MG63 (cell line): ENCODE results near the gene ADORA2A. TPM values are rescaled to one million over a fixed set of nuclear protein-coding genes. Genes with fewer than 3 reads are reported as not detected.
A peak's percentile ranks its signal among the peaks of the same experiment; 100 is the strongest.
"Not testable (repeated sequence)": the region's sequence is repeated elsewhere in the genome, so short reads cannot be mapped to it uniquely, and the experiment has no call there.

Source experiments
- DNase-seq: peaks from one replicate; pipeline ENCODE4 v3.0.0-alpha.2; 2020
- H3K27me3 ChIP-seq: fragments of 250-450 bp; sonication (Bioruptor Pico); 2 replicates; pipeline ENCODE4 v1.5.1; 2020; ENCODE audit warnings: mild to moderate bottlenecking, moderate library complexity
- H3K36me3 ChIP-seq: fragments of 250-450 bp; sonication (Bioruptor Pico); 2 replicates; pipeline ENCODE4 v1.5.1; 2020; ENCODE audit warnings: mild to moderate bottlenecking, moderate library complexity
- H3K4me3 ChIP-seq: fragments of 250-450 bp; sonication (Bioruptor Pico); 2 replicates; pipeline ENCODE4 v1.5.1; 2020; ENCODE audit warnings: mild to moderate bottlenecking, moderate library complexity
- H3K9me3 ChIP-seq: fragments of 250-450 bp; sonication (Bioruptor Pico); 2 replicates; pipeline ENCODE4 v1.5.1; 2020; ENCODE audit warnings: mild to moderate bottlenecking, moderate library complexity
- total RNA-seq: library from RNA; depleted of rRNA; stranded (reverse); fragments of >200 nt; shearing (Covaris generic); gene quantifications from 2 replicates; pipeline ENCODE4 v1.2.3, GENCODE V29; 2014; ENCODE audit warnings: low replicate concordance; rRNA removed

Gene ADORA2A
- total RNA-seq, 1 experiment from 2014 or later, result 0.16 TPM

DNA sequence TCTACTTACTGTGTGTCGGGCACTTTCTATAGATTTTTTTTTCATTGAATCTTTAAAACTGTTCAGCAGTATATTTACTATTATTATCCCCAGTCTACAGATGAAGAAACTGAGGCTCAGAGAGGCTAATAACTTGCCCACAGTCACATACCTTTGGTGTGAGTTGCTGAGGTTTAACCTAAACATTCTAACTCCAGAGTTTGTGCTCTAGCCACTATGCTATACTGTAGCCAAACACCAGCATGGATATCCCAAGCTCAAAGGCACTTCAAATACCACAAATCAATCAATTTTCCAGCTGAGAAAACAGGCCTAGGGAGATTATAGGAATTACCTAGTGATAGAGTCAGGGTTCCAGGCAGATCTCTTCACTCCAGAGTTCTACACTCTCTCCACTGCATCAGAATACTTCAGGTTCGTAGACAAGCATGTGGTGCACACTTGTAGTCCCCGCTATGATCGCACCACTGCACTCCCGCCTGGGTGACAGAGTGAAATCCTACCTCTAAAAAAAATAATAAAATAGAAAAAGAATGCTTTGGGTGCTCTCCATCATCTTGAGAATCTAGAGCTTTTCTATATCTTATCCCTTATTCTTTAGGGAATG is 47.4 kb downstream of the ADORA2A start:
- Histone ChIP-seq H3K4me3 (no peak overlapping the region), H3K36me3 (no peaks in the 10 kb centered on the region), H3K9me3 (peaks cover 2% of the 10 kb centered on the region; the same call in 1 of the 2 replicates), H3K27me3 (no peaks in the 10 kb centered on the region)
- DNase-seq, result no peak

DNA sequence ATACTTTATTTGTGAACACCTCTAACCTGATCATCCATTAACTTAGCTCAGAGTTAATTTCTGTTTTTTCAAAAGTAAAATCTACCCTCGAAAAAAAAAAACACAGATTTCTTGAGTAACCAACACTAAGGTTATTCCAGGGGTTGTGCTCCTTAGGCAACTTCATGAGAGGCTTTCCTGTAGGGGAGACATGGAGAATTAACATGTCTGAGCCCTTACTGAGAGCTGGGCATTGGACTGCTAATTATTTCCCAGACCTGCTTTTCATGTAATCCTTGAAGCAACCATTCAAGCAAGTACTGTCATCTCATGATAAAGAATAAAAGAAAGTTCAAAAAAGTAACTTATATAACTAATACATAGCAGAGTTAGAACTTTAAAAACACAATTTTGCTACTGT is 54.2 kb downstream of the ADORA2A start:
- DNase-seq, result no peak
- Histone ChIP-seq H3K27me3 (no peaks in the 10 kb centered on the region), H3K4me3 (no peak overlapping the region), H3K9me3 (no peaks in the 10 kb centered on the region), H3K36me3 (no peaks in the 10 kb centered on the region)

DNA sequence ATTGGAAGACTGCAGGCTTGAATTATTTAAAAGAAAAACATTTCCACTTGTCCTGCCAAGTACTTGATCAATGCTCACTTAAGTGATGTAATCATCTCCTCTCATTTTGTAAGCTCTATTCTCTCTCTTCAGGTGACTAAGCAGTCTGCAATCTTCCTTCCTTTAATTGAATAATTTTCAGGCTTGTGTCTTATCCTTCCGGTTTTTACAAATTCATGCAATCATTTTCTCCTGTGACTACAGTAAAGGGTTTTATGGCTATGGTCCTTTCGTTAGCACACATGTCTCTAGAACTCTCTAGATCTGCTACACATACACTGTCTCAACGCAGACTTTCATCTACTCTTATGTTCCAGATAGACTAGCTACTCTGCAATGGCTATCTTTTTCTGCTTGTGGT is 55.2 kb downstream of the ADORA2A start:
- H3K9me3 ChIP-seq, result no peaks in the 10 kb centered on the region
- no peak for DNase-seq
- no peaks in the 10 kb centered on the region for H3K27me3 ChIP-seq
- no peaks in the 10 kb centered on the region for H3K36me3 ChIP-seq
- no peak overlapping the region for H3K4me3 ChIP-seq

DNA sequence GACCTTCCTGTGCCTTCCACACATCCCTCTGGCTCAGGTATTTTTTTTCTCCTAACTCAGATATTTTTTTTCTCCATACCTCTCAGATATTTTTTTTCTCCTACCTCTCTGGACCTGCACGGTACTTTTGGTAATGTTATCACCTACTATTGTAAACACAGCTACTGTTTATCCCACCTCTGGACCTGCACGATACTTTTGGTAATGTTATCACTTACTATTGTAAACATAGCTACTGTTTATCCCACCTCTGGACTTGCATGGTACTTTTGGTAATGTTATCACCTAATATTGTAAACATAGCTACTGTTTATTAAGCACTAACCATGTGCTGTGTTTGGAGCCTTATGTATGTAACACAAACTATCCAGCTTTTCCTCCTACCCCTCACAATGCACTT is 55.6 kb downstream of the ADORA2A start:
- Histone ChIP-seq H3K9me3 (no peaks in the 10 kb centered on the region), H3K4me3 (no peak overlapping the region), H3K27me3 (no peaks in the 10 kb centered on the region), H3K36me3 (no peaks in the 10 kb centered on the region)
- no peak for DNase-seq

DNA sequence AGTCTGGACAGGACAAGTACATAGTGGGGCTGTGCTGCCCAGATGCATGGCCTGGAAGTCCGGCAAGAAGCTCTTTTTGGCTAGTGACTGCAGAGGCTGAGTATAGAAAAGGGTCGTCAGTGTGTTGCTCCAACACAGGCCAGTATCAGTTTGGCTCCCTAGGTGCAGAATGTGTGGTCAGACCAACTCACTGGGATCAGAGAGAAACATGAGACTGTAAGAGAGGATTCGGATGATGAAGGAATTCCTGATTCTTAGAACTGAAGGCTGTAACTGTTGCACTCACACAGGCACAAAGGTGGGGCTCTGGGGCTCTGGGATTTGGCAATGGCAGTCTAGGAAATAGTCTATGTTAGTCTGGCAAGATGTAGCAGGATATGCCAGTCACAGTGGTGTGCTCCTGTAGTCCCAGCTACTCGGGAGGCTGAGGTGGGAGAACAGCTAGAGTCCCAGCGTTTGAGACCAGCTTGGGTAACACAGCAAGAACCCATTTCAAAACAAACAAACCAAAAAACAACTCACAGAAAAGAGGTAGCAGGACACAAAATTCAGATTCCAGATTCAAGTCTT is 56.7 kb downstream of the ADORA2A start:
- Histone ChIP-seq H3K9me3 (no peaks in the 10 kb centered on the region), H3K4me3 (no peak overlapping the region), H3K27me3 (no peaks in the 10 kb centered on the region), H3K36me3 (no peaks in the 10 kb centered on the region)
- no peak for DNase-seq

DNA sequence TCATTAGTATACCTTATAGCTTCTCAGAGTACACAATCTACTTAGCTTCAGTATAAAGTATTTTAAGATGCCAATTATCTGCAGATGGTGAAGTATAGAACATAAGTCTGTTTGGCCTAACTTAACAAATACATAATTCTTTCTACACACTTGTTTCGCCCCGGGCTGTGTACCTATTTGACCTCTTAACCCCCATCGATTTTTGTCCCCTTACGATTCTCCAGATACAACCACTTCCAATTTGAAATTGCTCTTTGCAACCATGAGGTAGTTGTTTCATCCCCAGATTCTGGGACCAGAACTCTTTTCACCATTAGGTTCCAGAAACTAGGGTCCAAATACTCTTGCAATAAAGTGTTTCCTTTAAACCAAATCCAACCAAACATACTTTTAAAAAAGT is 57.8 kb downstream of the ADORA2A start:
- Histone ChIP-seq H3K4me3 (no peak overlapping the region), H3K9me3 (no peaks in the 10 kb centered on the region), H3K36me3 (no peaks in the 10 kb centered on the region), H3K27me3 (no peaks in the 10 kb centered on the region)
- no peak for DNase-seq

DNA sequence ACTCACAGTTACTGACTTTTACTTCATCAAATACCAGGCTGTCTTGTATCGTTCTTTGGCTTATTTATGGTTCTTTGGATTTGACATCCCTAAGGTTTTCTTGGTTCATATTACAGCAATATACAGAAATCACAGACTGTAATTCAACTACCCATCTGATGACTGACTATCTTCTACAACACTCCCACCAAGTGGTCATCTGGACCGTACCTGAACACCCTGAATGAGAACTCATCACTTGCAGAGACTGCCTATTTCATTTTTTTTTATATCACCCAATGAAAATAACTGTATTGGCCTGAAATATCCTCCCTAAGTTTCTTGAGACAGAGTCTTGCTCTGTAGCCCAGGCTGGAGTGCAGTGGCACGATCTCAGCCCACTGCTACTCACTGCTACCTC is 58.2 kb downstream of the ADORA2A start:
- no peak for DNase-seq
- H3K36me3 ChIP-seq, result no peaks in the 10 kb centered on the region
- H3K4me3 ChIP-seq, result no peak overlapping the region
- no peaks in the 10 kb centered on the region for H3K9me3 ChIP-seq
- H3K27me3 ChIP-seq, result no peaks in the 10 kb centered on the region

DNA sequence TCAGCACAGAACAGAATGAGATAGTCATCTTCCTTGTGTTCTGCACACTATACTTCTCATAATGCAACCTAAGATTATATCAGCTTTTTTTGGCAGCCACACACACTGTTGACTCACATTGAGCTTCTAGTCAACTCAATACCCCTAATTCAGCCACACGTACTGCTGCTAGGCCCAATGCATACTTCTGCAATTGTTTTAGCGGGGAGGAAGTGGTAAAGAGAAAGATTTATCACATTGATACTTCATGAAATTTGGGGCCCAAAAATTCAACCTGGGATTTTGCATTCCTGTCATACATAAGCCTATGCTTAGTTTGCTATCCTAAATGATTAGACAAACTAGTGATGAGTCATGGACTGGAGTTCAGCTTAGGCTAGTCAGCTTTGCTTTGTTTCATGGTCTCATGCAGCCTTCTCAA is 59.1 kb downstream of the ADORA2A start:
- DNase-seq, result peak; percentile 39
- Histone ChIP-seq H3K4me3 (no peak overlapping the region), H3K27me3 (no peaks in the 10 kb centered on the region), H3K36me3 (no peaks in the 10 kb centered on the region), H3K9me3 (no peaks in the 10 kb centered on the region)

DNA sequence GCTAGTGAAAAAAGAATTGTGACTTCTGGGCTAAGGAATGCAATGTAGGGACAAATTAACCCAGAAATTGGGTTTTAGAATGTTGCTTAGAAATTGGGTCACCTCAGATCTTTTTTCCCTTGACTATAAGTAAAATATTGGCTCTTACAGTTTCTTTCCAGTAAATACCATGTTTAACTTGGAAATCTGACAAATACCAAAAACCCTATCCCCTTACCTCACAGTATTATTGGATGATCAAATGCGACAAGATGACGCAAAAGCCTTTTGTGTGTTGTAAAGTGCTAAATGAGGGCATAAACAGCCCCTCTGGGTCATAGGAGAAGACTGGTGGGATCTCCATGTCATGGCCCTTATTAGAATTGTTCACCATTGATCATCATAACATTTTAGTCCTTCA is 61.6 kb downstream of the ADORA2A start:
- Histone ChIP-seq H3K36me3 (no peaks in the 10 kb centered on the region), H3K27me3 (no peaks in the 10 kb centered on the region), H3K9me3 (no peaks in the 10 kb centered on the region), H3K4me3 (no peak overlapping the region)
- DNase-seq, result no peak

DNA sequence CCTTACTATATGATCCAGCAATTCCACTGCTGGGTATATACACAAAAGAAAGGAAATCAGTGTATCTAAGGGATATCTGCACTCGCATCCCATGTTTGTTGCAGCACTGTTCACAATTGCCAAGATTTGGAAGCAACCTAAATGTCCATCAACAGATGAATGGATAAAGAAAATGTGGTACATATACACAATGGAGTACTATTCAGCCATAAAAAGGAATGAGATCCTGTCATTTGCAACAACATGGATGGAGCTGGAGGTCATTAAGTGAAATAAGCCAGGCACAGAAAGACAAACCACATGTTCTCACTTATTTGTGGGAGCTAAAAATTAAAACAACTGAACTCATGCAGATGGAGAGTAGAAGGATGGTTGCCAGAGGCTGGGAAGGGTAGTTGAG is 62.0 kb downstream of the ADORA2A start:
- H3K27me3 ChIP-seq, DNase-seq, H3K9me3 ChIP-seq, H3K36me3 ChIP-seq, H3K4me3 ChIP-seq: not testable (repeated sequence)

Other genes with a start within 250 kb of the ADORA2A start
- 0.20 TPM in 1 of 2 replicates, not detected in the other for gene SUSD2, start 246.1 kb upstream of the ADORA2A start, total RNA-seq
- not detected in 2 replicates for gene GGT5, start 182.5 kb upstream of the ADORA2A start, total RNA-seq
- gene SPECC1L, start 156.8 kb upstream of the ADORA2A start, total RNA-seq, result 11.0 and 30.9 TPM in 2 replicates
- gene UPB1, start 67.7 kb downstream of the ADORA2A start, total RNA-seq, result not detected in 2 replicates
- gene GUCD1, start 127.5 kb downstream of the ADORA2A start, total RNA-seq, result 66.8 and 128 TPM in 2 replicates
- gene SNRPD3, start 128.4 kb downstream of the ADORA2A start, total RNA-seq, result 75.1 and 110 TPM in 2 replicates
- 5.9 TPM in 1 of 2 replicates, not detected in the other for gene LRRC75B, start 165.5 kb downstream of the ADORA2A start, total RNA-seq
- gene GGT1, start 175.6 kb downstream of the ADORA2A start, total RNA-seq, result 2.2 TPM in 1 of 2 replicates, not detected in the other